GM12872 (cell line): Measurements from ENCODE around the gene FTH1.

ENCODE experiments used
- CTCF ChIP-seq: IDR thresholded peaks from 3 replicates; pipeline ENCODE4 v1.5.1; 2011; ENCODE audit warnings: low read depth, mild to moderate bottlenecking, low read length, moderate library complexity; ENCODE audit not compliant: insufficient read depth

The FTH1 gene

GRCh38 chr11:61967116-61967923, at the start of gene FTH1:
Gene FTH1 (minus strand): TSS chr11:61967634. CDS start chr11:61967425, 209 bp downstream.
- no peak for TF ChIP-seq CTCF

GRCh38 chr11:62015615-62016014, 48.2 kb upstream of the FTH1 start:
- TF ChIP-seq CTCF = no peak

GRCh38 chr11:62013537-62014476, 46.4 kb upstream of the FTH1 start:
- no peak for TF ChIP-seq CTCF

- TF ChIP-seq CTCF = no peak
Measured at GRCh38 chr11:62012832-62013461, 45.5 kb upstream of the FTH1 start.

GRCh38 chr11:62012451-62012831, 45.0 kb upstream of the FTH1 start:
- no peak for TF ChIP-seq CTCF

- TF ChIP-seq CTCF = no peak
Measured at GRCh38 chr11:62011881-62012280, 44.4 kb upstream of the FTH1 start.
